Activated T-helper 2 cell treated with anti-CD3 and anti-CD28 coated beads, Interferon-gamma antibody, Interleukin-2, Interleukin-4, amounts not matched to agents 10 μg/mL and 5 μg/mL and 100 μg/mL, durations not matched to agents 14 hours and 24 hours and 36 hours (primary cell): ENCODE measurements around the gene HYKK. TPM values are rescaled to one million over a fixed set of nuclear protein-coding genes. Genes with fewer than 3 reads are reported as not detected.

ENCODE experiments used
- DNase-seq: peaks from one replicate; pipeline ENCODE4 v3.0.0; 2021; ENCODE audit warnings: low spot score
- H3K27ac Mint-ChIP-seq: one replicate; pipeline ENCODE4 v1.8.0; 2021; ENCODE audit warnings: mixed read lengths
- H3K27me3 Mint-ChIP-seq: one replicate; pipeline ENCODE4 v1.8.0; 2021; ENCODE audit warnings: low read depth, mixed read lengths
- H3K36me3 Mint-ChIP-seq: one replicate; pipeline ENCODE4 v1.8.0; 2021; ENCODE audit warnings: low read depth, mixed read lengths
- H3K4me1 Mint-ChIP-seq: one replicate; pipeline ENCODE4 v1.8.0; 2021; ENCODE audit warnings: low read depth, mixed read lengths
- H3K4me3 Mint-ChIP-seq: one replicate; pipeline ENCODE4 v1.8.0; 2021; ENCODE audit warnings: low read depth, mild to moderate bottlenecking, moderate library complexity, mixed read lengths
- H3K9me3 Mint-ChIP-seq: one replicate; pipeline ENCODE4 v1.8.0; 2021; ENCODE audit warnings: mixed read lengths
- intact Hi-C: fragments of 100-400 bp; cut with micrococcal nuclease; formaldehyde crosslinking; loops from one replicate; pipeline ENCODE4 v1.15.1; 2023
- total RNA-seq: library from RNA; stranded (reverse); gene quantifications from 2 replicates; pipeline ENCODE4 v1.2.3, GENCODE V29; 2022

Gene HYKK
- total RNA-seq, 1 donor from 2014 or later: 0.89 TPM

GRCh38 chr15:78571382-78571781, 64.0 kb downstream of the HYKK start:
- no peak for DNase-seq
- H3K4me1 Mint-ChIP-seq: peaks cover 8% of the 10 kb centered on the region
- H3K9me3 Mint-ChIP-seq: no peaks in the 10 kb centered on the region
- no peaks in the 10 kb centered on the region for H3K36me3 Mint-ChIP-seq
- intact Hi-C loops: no loop called here
- peaks cover 9% of the 10 kb centered on the region for H3K27me3 Mint-ChIP-seq
- no peak overlapping the region for H3K27ac Mint-ChIP-seq
- no peak overlapping the region for H3K4me3 Mint-ChIP-seq

GRCh38 chr15:78573416-78573815, 66.0 kb downstream of the HYKK start:
- no peak overlapping the region for H3K4me3 Mint-ChIP-seq
- DNase-seq: no peak

GRCh38 chr15:78574944-78575343, 67.6 kb downstream of the HYKK start:
- H3K27ac Mint-ChIP-seq: no peak overlapping the region
- H3K4me3 Mint-ChIP-seq: no peak overlapping the region
- no peaks in the 10 kb centered on the region for H3K27me3 Mint-ChIP-seq
- no peaks in the 10 kb centered on the region for H3K4me1 Mint-ChIP-seq
- H3K36me3 Mint-ChIP-seq: no peaks in the 10 kb centered on the region
- no peak for DNase-seq
- intact Hi-C loops: no loop called here
- H3K9me3 Mint-ChIP-seq: no peaks in the 10 kb centered on the region

More at GRCh38 chr15:78573416-78573815, 66.0 kb downstream of the HYKK start:
- no peaks in the 10 kb centered on the region for H3K36me3 Mint-ChIP-seq
- intact Hi-C loops: no loop called here
- no peaks in the 10 kb centered on the region for H3K4me1 Mint-ChIP-seq
- H3K27ac Mint-ChIP-seq: no peak overlapping the region
- no peaks in the 10 kb centered on the region for H3K9me3 Mint-ChIP-seq
- no peaks in the 10 kb centered on the region for H3K27me3 Mint-ChIP-seq

Other genes starting within 250 kb of the HYKK start
- 57.4 and 60.0 TPM in 2 replicates for gene DNAJA4, start 243.0 kb upstream of the HYKK start, total RNA-seq
- 51.2 and 51.8 TPM in 2 replicates for gene SKIC8, start 208.0 kb upstream of the HYKK start, total RNA-seq
- 0.57 TPM in 1 of 2 replicates, not detected in the other for gene CRABP1, start 167.2 kb upstream of the HYKK start, total RNA-seq
- gene IREB2, start 69.4 kb upstream of the HYKK start, total RNA-seq: 97.8 and 101 TPM in 2 replicates
- gene PSMA4, start 32.9 kb downstream of the HYKK start, total RNA-seq: 330 and 331 TPM in 2 replicates
- 6.5 and 7.7 TPM in 2 replicates for gene CHRNA5, start 57.9 kb downstream of the HYKK start, total RNA-seq
- gene CHRNA3, start 113.4 kb downstream of the HYKK start, total RNA-seq: not detected in 2 replicates
- not detected in 2 replicates for gene CHRNB4, start 133.6 kb downstream of the HYKK start, total RNA-seq